ENCODE measurements around the gene TMEM80. TPM values are rescaled to one million over a fixed set of nuclear protein-coding genes. Genes with fewer than 3 reads are reported as not detected.
"Not testable (repeated sequence)": the region's sequence is repeated elsewhere in the genome, so short reads cannot be mapped to it uniquely, and the experiment has no call there.

The TMEM80 gene
- polyA plus RNA-seq (2013, experiment 1 of 2; ENCODE audit: insufficient read length), result 14.6 TPM
- 15.0 TPM for polyA plus RNA-seq (2013, experiment 2 of 2; ENCODE audit: insufficient read length)

- peak; percentile 97 for DNase-seq
Observed at GRCh38 chr11:695538-696248, at the start of gene TMEM80. Gene TMEM80 (plus strand): TSS chr11:695816. CDS start chr11:695828, 12 bp downstream.

- DNase-seq, result no peak
Observed at GRCh38 chr11:646214-646613, 49.4 kb upstream of the TMEM80 start.

GRCh38 chr11:647672-648158 lies 47.9 kb upstream of the TMEM80 start:
- DNase-seq, result not testable (repeated sequence)

GRCh38 chr11:650482-650881 lies 45.1 kb upstream of the TMEM80 start:
- peak; percentile 30 for DNase-seq

- not testable (repeated sequence) for DNase-seq
Observed at GRCh38 chr11:653136-653535, 42.5 kb upstream of the TMEM80 start.

- DNase-seq, result no peak
Observed at GRCh38 chr11:653837-654236, 41.8 kb upstream of the TMEM80 start.

- not testable (repeated sequence) for DNase-seq
Observed at GRCh38 chr11:654444-654843, 41.2 kb upstream of the TMEM80 start.

GRCh38 chr11:655036-655726 lies 40.4 kb upstream of the TMEM80 start:
- DNase-seq, result no peak

GRCh38 chr11:656426-656825 lies 39.2 kb upstream of the TMEM80 start:
- DNase-seq, result no peak

GRCh38 chr11:656866-657265 lies 38.8 kb upstream of the TMEM80 start:
- DNase-seq, result no peak

- DNase-seq, result no peak
Observed at GRCh38 chr11:657691-658126, 37.9 kb upstream of the TMEM80 start.

GRCh38 chr11:659532-660085 lies 36.0 kb upstream of the TMEM80 start:
- no peak for DNase-seq

- DNase-seq, result no peak
Observed at GRCh38 chr11:660281-660680, 35.3 kb upstream of the TMEM80 start.

- no peak for DNase-seq
Observed at GRCh38 chr11:660681-661444, 34.8 kb upstream of the TMEM80 start.

- peak; percentile 56 for DNase-seq
Observed at GRCh38 chr11:662689-663274, 32.8 kb upstream of the TMEM80 start.

GRCh38 chr11:665062-665703 lies 30.4 kb upstream of the TMEM80 start:
- DNase-seq, result no peak

- DNase-seq, result peak; percentile 32
Observed at GRCh38 chr11:665704-666281, 29.8 kb upstream of the TMEM80 start.

GRCh38 chr11:673866-674265 lies 21.8 kb upstream of the TMEM80 start:
- DNase-seq, result no peak

- DNase-seq, result no peak
Observed at GRCh38 chr11:674406-674805, 21.2 kb upstream of the TMEM80 start.

GRCh38 chr11:678297-678696 lies 17.3 kb upstream of the TMEM80 start:
- no peak for DNase-seq
